ENCODE results near the gene FOXP2.

The FOXP2 gene

GRCh38 chr7:114628362-114628761, 213.7 kb downstream of the FOXP2 start:
- no peaks in the 10 kb centered on the region for H3K27me3 ChIP-seq
- no peak overlapping the region for H3K4me3 ChIP-seq (ENCODE audit: low read depth in 1 of 2, low read length in 1 of 2)
- H3K9me3 ChIP-seq = no peaks in the 10 kb centered on the region
- TF ChIP-seq, protein P1, sequence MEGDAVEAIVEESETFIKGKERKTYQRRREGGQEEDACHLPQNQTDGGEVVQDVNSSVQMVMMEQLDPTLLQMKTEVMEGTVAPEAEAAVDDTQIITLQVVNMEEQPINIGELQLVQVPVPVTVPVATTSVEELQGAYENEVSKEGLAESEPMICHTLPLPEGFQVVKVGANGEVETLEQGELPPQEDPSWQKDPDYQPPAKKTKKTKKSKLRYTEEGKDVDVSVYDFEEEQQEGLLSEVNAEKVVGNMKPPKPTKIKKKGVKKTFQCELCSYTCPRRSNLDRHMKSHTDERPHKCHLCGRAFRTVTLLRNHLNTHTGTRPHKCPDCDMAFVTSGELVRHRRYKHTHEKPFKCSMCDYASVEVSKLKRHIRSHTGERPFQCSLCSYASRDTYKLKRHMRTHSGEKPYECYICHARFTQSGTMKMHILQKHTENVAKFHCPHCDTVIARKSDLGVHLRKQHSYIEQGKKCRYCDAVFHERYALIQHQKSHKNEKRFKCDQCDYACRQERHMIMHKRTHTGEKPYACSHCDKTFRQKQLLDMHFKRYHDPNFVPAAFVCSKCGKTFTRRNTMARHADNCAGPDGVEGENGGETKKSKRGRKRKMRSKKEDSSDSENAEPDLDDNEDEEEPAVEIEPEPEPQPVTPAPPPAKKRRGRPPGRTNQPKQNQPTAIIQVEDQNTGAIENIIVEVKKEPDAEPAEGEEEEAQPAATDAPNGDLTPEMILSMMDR (IDR thresholded peaks at IDR 0.05) = no peak
- H3K4me1 ChIP-seq (ENCODE audit: control insufficient read depth in 1 of 2, insufficient read depth in 1 of 2, low read depth in 1 of 2, low read length in 1 of 2) = no peaks in the 10 kb centered on the region
- no peak overlapping the region for H3K27ac ChIP-seq
- H3K36me3 ChIP-seq = no peaks in the 10 kb centered on the region

GRCh38 chr7:114629762-114630161, 215.1 kb downstream of the FOXP2 start:
- TF ChIP-seq, protein P1 (IDR thresholded peaks at IDR 0.05) = no peak
- no peaks in the 10 kb centered on the region for H3K4me1 ChIP-seq (ENCODE audit: control insufficient read depth in 1 of 2, insufficient read depth in 1 of 2, low read depth in 1 of 2, low read length in 1 of 2)
- H3K9me3 ChIP-seq = no peaks in the 10 kb centered on the region
- H3K27me3 ChIP-seq = no peaks in the 10 kb centered on the region
- H3K27ac ChIP-seq = no peak overlapping the region
- H3K4me3 ChIP-seq (ENCODE audit: low read depth in 1 of 2, low read length in 1 of 2) = no peak overlapping the region
- H3K36me3 ChIP-seq = no peaks in the 10 kb centered on the region

DNA sequence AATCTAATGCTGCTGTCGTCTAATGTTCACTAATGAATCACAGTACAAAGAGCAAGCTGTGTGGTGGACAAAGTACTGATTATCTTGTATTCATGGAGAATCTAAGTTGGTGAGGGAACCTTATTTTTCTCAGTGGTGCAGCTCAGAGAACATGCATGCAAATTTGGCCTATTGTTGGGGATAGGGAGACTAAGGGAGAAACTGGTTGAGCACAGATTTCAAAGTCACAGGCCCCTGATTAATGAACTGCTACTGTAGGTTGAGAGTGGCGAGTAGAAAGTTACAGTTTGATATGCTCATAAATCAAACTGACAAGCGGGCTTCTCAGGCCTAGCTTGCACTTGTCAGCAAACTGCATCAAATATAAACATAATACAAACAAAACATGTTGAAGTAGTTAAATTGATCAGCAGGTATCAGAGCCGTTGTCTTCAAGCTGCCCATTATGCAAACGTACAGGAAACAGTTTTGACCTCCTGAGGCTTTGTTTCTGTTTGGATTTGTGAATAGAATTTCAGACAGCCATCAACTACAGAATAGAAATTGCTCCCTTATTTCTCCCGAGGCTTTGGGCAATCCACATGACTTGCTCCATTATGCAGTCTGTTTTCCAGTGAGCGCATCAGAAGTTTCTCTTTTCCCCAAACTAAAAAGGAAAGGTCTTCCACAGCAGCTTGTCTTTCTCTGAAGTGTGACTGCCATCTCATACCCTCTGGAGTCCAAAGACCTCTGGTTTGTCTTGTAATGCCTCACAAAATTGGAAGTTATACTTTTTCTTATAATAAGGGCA, 215.8 kb downstream of the FOXP2 start:
- H3K4me1 ChIP-seq (ENCODE audit: control insufficient read depth in 1 of 2, insufficient read depth in 1 of 2, low read depth in 1 of 2, low read length in 1 of 2) = no peaks in the 10 kb centered on the region
- no peaks in the 10 kb centered on the region for H3K36me3 ChIP-seq
- H3K9me3 ChIP-seq = no peaks in the 10 kb centered on the region
- TF ChIP-seq, protein P1 (IDR thresholded peaks at IDR 0.05) = no peak
- H3K27ac ChIP-seq = no peak overlapping the region
- no peaks in the 10 kb centered on the region for H3K27me3 ChIP-seq
- H3K4me3 ChIP-seq (ENCODE audit: low read depth in 1 of 2, low read length in 1 of 2) = no peak overlapping the region

GRCh38 chr7:114631249-114631822, 216.7 kb downstream of the FOXP2 start:
- Histone ChIP-seq H3K4me1 (ENCODE audit: control insufficient read depth in 1 of 2, insufficient read depth in 1 of 2, low read depth in 1 of 2, low read length in 1 of 2) (no peaks in the 10 kb centered on the region), H3K36me3 (no peaks in the 10 kb centered on the region), H3K27me3 (no peaks in the 10 kb centered on the region), H3K4me3 (ENCODE audit: low read depth in 1 of 2, low read length in 1 of 2) (no peak overlapping the region), H3K27ac (no peak overlapping the region), H3K9me3 (no peaks in the 10 kb centered on the region)
- TF ChIP-seq, protein P1 (IDR thresholded peaks at IDR 0.05) = no peak

- no peaks in the 10 kb centered on the region for H3K9me3 ChIP-seq
- no peaks in the 10 kb centered on the region for H3K4me1 ChIP-seq (ENCODE audit: control insufficient read depth in 1 of 2, insufficient read depth in 1 of 2, low read depth in 1 of 2, low read length in 1 of 2)
- H3K4me3 ChIP-seq (ENCODE audit: low read depth in 1 of 2, low read length in 1 of 2) = no peak overlapping the region
- no peaks in the 10 kb centered on the region for H3K36me3 ChIP-seq
- no peaks in the 10 kb centered on the region for H3K27me3 ChIP-seq
- TF ChIP-seq, protein P1 (IDR thresholded peaks at IDR 0.05) = no peak
- no peak overlapping the region for H3K27ac ChIP-seq
Observed at GRCh38 chr7:114639451-114639850, 224.8 kb downstream of the FOXP2 start.

Measured in neutrophil (primary cell).